IPS-15b (cell line): ENCODE measurements around the gene CASKIN2.
"Not testable (repeated sequence)": the region's sequence is repeated elsewhere in the genome, so short reads cannot be mapped to it uniquely, and the experiment has no call there.

Experiments
- H3K27me3 ChIP-seq: one replicate; pipeline ENCODE4 v1.6.1; 2013; ENCODE audit warnings: low read length; ENCODE audit not compliant: control insufficient read depth, insufficient read depth
- H3K36me3 ChIP-seq: one replicate; pipeline ENCODE4 v1.6.1; 2013; ENCODE audit warnings: low read length; ENCODE audit not compliant: control insufficient read depth, insufficient read depth
- H3K4me1 ChIP-seq: one replicate; pipeline ENCODE4 v1.6.1; 2013; ENCODE audit warnings: mild to moderate bottlenecking, low read length; ENCODE audit not compliant: control insufficient read depth, insufficient read depth
- H3K4me3 ChIP-seq: one replicate; pipeline ENCODE4 v1.5.1; 2013; ENCODE audit warnings: low read depth, low read length
- H3K9ac ChIP-seq: one replicate; pipeline ENCODE4 v1.6.1; 2013; ENCODE audit warnings: low read depth, mild to moderate bottlenecking, low read length
- H3K9me3 ChIP-seq: one replicate; pipeline ENCODE4 v1.6.1; 2013; ENCODE audit warnings: mild to moderate bottlenecking, low read length; ENCODE audit not compliant: control insufficient read depth, insufficient read depth

CASKIN2 gene

DNA sequence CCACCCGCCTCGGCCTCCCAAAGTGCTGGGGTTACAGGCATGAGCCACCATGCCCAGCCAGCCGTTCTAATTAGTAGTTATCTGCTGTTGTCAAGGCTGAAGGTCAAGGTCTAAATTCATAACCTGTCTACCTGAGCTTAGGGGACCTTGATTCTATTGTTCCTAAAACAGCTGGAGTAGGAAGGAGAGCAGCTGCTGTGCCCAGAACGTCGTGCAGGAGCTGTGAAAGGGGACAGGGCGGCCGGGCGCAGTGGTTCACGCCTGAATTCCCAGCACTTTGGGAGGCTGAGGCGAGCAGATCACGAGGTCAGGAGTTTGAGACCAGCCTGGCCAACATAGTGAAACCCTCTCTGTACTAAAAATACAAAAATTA, 37.9 kb downstream of the CASKIN2 start:
- not testable (repeated sequence) for H3K36me3 ChIP-seq, H3K4me1 ChIP-seq, H3K9ac ChIP-seq, H3K4me3 ChIP-seq, H3K9me3 ChIP-seq, H3K27me3 ChIP-seq

- no peaks in the 10 kb centered on the region for H3K27me3 ChIP-seq
- H3K9me3 ChIP-seq: no peaks in the 10 kb centered on the region
- H3K36me3 ChIP-seq: peaks cover 7% of the 10 kb centered on the region
- H3K4me3 ChIP-seq: no peak overlapping the region
- peaks cover 5% of the 10 kb centered on the region for H3K4me1 ChIP-seq
- H3K9ac ChIP-seq: no peak overlapping the region
These were observed 38.4 kb downstream of the CASKIN2 start for GRCh38 chr17:75476752-75477489.

DNA sequence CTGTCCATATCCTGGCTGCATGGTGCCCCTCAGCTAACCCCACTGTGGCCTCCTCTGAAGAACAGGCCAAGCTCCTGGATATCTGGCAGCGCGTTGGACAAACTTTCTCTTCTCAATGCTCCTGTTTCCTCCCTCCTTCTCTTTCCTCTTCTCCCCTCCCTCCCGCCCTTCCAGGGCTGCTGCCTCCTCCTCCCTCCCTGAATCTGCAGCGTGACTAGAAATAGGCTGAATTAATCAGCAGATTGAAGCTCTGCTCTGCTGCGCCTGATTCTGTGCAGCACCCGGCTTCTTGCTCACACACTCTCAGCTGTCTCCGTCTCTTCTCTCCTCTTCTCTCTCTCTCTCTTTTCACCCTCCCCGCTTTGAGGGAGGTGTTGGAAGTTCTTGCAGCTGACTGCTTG, 39.1 kb downstream of the CASKIN2 start:
- Histone ChIP-seq H3K9me3 (no peaks in the 10 kb centered on the region), H3K4me3 (no peak overlapping the region), H3K36me3 (peaks cover 8% of the 10 kb centered on the region), H3K9ac (no peak overlapping the region), H3K27me3 (no peaks in the 10 kb centered on the region), H3K4me1 (peaks cover 5% of the 10 kb centered on the region)

DNA sequence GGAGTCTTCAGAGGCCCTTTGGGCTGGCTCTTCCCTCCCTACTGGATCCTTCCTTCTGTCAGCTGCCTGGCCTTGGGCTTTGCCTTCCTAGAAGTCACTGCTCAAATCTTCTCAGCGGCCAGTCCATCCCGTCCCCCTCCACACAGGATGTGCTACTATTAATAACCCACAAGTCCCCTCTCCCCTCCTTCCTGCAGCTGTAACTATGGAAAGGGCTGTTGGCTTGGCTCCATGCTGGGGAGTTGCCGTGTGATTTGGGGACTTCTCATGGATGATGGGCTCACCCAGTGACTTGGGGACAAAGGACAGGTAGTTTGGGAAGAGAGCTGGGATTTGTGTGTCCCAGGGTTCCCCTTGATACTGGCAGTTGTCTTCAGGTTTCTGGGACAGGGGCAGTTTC, 39.5 kb downstream of the CASKIN2 start:
- H3K9ac ChIP-seq: no peak overlapping the region
- H3K9me3 ChIP-seq: no peaks in the 10 kb centered on the region
- peaks cover 5% of the 10 kb centered on the region for H3K4me1 ChIP-seq
- no peak overlapping the region for H3K4me3 ChIP-seq
- H3K36me3 ChIP-seq: peaks cover 8% of the 10 kb centered on the region
- H3K27me3 ChIP-seq: no peaks in the 10 kb centered on the region

DNA sequence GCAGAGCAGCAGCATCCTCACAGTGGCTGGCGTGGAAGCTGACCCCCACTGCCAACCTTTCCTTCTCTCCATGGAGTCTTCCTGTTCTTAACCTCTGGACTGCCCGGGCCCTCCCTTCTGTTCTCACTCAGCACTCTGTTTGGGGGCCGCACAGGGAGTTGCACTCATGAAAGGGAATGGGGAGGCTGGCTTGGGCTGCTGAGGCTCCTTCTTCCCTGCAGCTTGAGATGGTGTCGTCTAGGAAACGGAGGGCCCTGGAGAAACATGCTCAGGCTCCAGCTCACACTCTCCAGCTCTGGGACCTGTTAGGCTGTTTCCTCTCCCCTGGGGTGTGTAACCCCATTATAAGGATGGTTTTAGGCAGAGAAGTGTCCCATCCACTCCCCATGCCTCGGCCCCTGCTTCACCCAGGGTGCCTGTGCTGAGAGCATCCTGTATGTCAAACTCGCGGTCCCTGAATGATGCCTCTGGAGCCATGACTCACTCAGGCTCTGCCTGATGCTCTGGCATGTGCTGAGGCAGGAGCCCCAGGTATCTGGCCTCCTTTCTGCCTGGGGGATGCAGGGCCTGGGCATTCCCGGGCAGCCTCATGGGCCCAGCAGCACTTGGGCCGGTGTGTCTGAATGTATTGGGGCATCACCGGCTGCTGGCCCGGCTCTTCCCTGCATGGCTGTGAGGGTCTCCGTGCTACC, 40.0 kb downstream of the CASKIN2 start:
- H3K27me3 ChIP-seq: no peaks in the 10 kb centered on the region
- no peak overlapping the region for H3K9ac ChIP-seq
- no peak overlapping the region for H3K4me3 ChIP-seq
- peaks cover 5% of the 10 kb centered on the region for H3K4me1 ChIP-seq
- H3K9me3 ChIP-seq: no peaks in the 10 kb centered on the region
- peaks cover 8% of the 10 kb centered on the region for H3K36me3 ChIP-seq

DNA sequence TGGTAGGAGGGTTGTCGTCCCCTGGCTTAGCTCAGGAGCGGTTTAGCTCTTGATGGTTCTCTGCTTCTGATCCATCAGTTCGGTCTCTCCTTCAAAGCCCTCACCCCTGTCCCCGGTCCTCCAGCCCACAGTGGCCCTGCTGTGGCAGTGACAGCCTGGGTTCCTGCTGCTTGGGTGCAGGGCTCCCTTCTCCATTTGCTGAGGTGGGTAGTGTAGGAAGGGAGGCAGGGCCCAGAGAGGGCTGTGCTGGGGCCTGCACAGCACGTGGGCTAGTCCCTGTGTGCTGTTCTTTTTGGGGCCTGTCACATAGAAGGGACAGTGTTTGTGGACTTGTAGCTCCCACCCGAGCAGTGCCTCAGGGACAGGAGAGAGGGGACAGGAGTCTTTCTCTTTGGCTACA, 40.6 kb downstream of the CASKIN2 start:
- Histone ChIP-seq H3K4me1 (peaks cover 5% of the 10 kb centered on the region), H3K36me3 (peaks cover 8% of the 10 kb centered on the region), H3K27me3 (no peaks in the 10 kb centered on the region), H3K9ac (no peak overlapping the region), H3K4me3 (no peak overlapping the region), H3K9me3 (no peaks in the 10 kb centered on the region)

DNA sequence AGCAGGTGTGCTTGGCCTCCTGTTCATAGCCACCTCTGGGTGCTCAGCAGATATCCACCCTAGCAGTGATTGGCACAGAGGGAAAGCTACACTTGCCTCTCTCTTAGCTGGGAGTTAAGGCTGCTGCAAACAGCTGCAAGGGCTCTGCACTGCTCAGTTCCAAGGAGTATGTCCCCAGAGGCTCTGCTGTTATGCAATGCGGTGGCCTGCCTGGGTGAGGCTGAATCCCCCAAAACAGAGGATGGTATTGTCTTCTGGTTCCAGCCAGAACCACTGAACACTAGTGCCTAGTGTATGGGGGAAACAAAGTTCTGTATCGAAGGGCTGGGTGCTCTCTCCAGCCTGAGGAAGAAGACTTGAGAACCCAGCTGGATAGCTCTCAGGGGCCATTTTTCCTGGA, 42.1 kb downstream of the CASKIN2 start:
- Histone ChIP-seq H3K9ac (no peak overlapping the region), H3K4me1 (no peaks in the 10 kb centered on the region), H3K9me3 (no peaks in the 10 kb centered on the region), H3K36me3 (peaks cover 8% of the 10 kb centered on the region), H3K4me3 (no peak overlapping the region), H3K27me3 (no peaks in the 10 kb centered on the region)

GRCh38 chr17:75472119-75472518, 43.2 kb downstream of the CASKIN2 start:
- H3K4me1 ChIP-seq: no peaks in the 10 kb centered on the region
- H3K27me3 ChIP-seq: no peaks in the 10 kb centered on the region
- no peak overlapping the region for H3K4me3 ChIP-seq
- H3K9me3 ChIP-seq: no peaks in the 10 kb centered on the region
- peaks cover 8% of the 10 kb centered on the region for H3K36me3 ChIP-seq
- H3K9ac ChIP-seq: no peak overlapping the region

GRCh38 chr17:75471207-75471606, 44.1 kb downstream of the CASKIN2 start:
- no peaks in the 10 kb centered on the region for H3K9me3 ChIP-seq
- H3K27me3 ChIP-seq: no peaks in the 10 kb centered on the region
- H3K36me3 ChIP-seq: peaks cover 8% of the 10 kb centered on the region
- no peaks in the 10 kb centered on the region for H3K4me1 ChIP-seq
- H3K9ac ChIP-seq: no peak overlapping the region
- H3K4me3 ChIP-seq: no peak overlapping the region

DNA sequence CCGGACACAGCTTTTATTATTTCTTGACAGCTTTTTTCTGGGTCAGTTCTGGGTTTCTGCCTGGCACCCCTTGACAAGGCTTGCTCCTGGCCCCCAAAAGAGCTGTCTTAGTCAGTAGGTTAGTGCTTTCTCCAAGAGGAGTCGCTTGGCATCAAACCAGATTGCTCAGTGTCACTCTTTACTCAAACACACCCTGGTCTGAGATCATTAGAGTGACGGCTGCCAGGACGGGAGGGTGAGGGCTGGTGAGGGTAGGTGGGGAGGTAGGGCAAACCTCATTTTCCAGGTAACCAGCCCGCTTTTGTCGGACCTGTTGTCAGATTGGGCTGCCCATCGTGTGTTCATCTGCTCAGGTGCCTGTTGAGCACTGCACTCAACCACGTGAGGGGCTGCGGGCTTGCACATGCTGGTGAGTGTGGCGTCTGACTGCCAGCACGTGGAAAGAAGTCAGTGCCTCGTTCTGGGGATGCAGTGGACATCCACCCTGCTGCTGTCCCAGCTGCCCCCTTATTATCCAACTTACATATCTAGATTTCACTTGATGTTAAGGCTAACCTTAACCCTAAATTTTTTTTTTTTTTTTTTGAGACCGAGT, 46.5 kb downstream of the CASKIN2 start:
- Histone ChIP-seq H3K27me3 (no peaks in the 10 kb centered on the region), H3K4me3 (no peak overlapping the region), H3K4me1 (no peaks in the 10 kb centered on the region), H3K9ac (no peak overlapping the region), H3K36me3 (peaks cover 8% of the 10 kb centered on the region), H3K9me3 (no peaks in the 10 kb centered on the region)

GRCh38 chr17:75468291-75468754, 47.0 kb downstream of the CASKIN2 start:
- Histone ChIP-seq H3K9me3 (no peaks in the 10 kb centered on the region), H3K4me3 (no peak overlapping the region), H3K9ac (no peak overlapping the region), H3K27me3 (no peaks in the 10 kb centered on the region), H3K36me3 (peaks cover 8% of the 10 kb centered on the region), H3K4me1 (no peaks in the 10 kb centered on the region)

DNA sequence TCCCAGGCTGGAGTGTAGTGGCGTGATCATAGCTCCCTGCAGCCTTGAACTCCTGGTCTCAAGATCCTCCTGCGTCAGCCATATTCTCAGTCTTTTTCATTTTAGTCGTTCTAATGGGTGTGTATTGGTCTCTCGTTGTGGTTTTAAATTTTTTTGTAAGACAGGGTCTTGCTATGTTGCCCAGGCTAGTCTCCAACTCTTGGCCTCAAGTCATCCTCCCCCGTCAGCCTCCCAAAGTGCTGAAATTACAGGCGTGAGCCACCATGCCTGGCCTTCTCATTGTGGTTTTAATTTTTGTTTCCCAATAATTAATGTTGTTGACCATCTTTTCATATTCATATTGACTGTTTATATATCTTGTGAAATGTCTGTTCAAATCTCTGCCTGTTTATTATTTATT, 50.3 kb downstream of the CASKIN2 start:
- H3K4me1 ChIP-seq: no peaks in the 10 kb centered on the region
- H3K4me3 ChIP-seq: no peak overlapping the region
- H3K27me3 ChIP-seq: no peaks in the 10 kb centered on the region
- no peaks in the 10 kb centered on the region for H3K36me3 ChIP-seq
- H3K9ac ChIP-seq: no peak overlapping the region
- no peaks in the 10 kb centered on the region for H3K9me3 ChIP-seq
